Spleen (tissue), 7 donors: ENCODE results near the gene CUL5.

Source experiments
- CTCF ChIP-seq, 11 experiments: fragments of 200-600 bp in 7 of 11; fragments of 450-650 bp in 4 of 11; sonication (generic) in 4 of 11; IDR thresholded peaks in 8 of 11; conservative IDR thresholded peaks in 3 of 11; 1 replicate in 7 of 11; 2 replicates in 4 of 11; pipeline versions ENCODE4 v1.4.0 to v1.8.0; 2016 to 2021; ENCODE audit warnings: antibody characterized with exemption in 11 of 11, inconsistent platforms in 4 of 11, mild to moderate bottlenecking in 1 of 11
- POLR2AphosphoS5 ChIP-seq, 3 donors: sonication (generic); formaldehyde crosslinking; IDR thresholded peaks; one replicate each; pipeline ENCODE4 v1.5.1; 2017; ENCODE audit warnings: antibody characterized with exemption in 3 of 3
- donor health status: DM: no; HTN: no; CAD: no; lungs with moderate emphysema.
- donor health status: DM: no; HTN: no; CAD: no.
- donor health status: DM: no; HTN: no; CAD: no.

- TF ChIP-seq POLR2AphosphoS5 (IDR thresholded peaks at IDR 0.05) = no peak
- TF ChIP-seq CTCF (IDR thresholded peaks at IDR 0.05 in 8 of 11, conservative IDR thresholded peaks at IDR 0.05 in 3 of 11) = peak in 7 of 11 experiments; percentile 19 to 50 (median 37)
Measured at GRCh38 chr11:107999759-108000455, 8.8 kb upstream of the CUL5 start.
